Mesothelial cell of epicardium (in vitro differentiated cells): Measurements from ENCODE around the gene NQO2. TPM values are rescaled to one million over a fixed set of nuclear protein-coding genes. Genes with fewer than 3 reads are reported as not detected.

Source experiments
- DNase-seq, 2 experiments: peaks; one replicate each; pipeline ENCODE4 v3.0.0; 2021; ENCODE audit warnings: low spot score in 2 of 2; ENCODE audit not compliant: unreplicated experiment in 2 of 2
- H3K27ac Mint-ChIP-seq: 2 replicates; pipeline ENCODE4 v1.8.0; 2021; ENCODE audit warnings: mixed read lengths
- H3K27me3 Mint-ChIP-seq: 2 replicates; pipeline ENCODE4 v1.8.0; 2021; ENCODE audit warnings: low read depth, mixed read lengths
- H3K36me3 Mint-ChIP-seq: 2 replicates; pipeline ENCODE4 v1.8.0; 2021; ENCODE audit warnings: mixed read lengths
- H3K4me1 Mint-ChIP-seq: 2 replicates; pipeline ENCODE4 v1.8.0; 2021; ENCODE audit warnings: mixed read lengths
- H3K4me3 Mint-ChIP-seq: 2 replicates; pipeline ENCODE4 v1.8.0; 2021; ENCODE audit warnings: mild to moderate bottlenecking, moderate library complexity, mixed read lengths
- H3K9me3 Mint-ChIP-seq: 2 replicates; pipeline ENCODE4 v1.8.0; 2021; ENCODE audit warnings: mixed read lengths
- CTCF ChIP-seq: fragments of 200-600 bp; sonication (generic); IDR thresholded peaks from one replicate; pipeline ENCODE4 v1.5.0; 2021; ENCODE audit warnings: antibody characterized with exemption; ENCODE audit not compliant: unreplicated experiment
- total RNA-seq: library from RNA; stranded (reverse); gene quantifications from 3 replicates; pipeline ENCODE4 v1.2.1, GENCODE V29; 2021

NQO2 gene
- total RNA-seq, 1 donor from 2014 or later, result 18.7 TPM

GRCh38 chr6:2976571-2977085 is 23.1 kb upstream of the NQO2 start:
- no peaks in the 10 kb centered on the region for H3K9me3 Mint-ChIP-seq
- no peak for DNase-seq
- H3K4me3 Mint-ChIP-seq, result no peak overlapping the region
- H3K36me3 Mint-ChIP-seq, result no peaks in the 10 kb centered on the region
- no peaks in the 10 kb centered on the region for H3K27me3 Mint-ChIP-seq
- peaks cover 39% of the 10 kb centered on the region for H3K4me1 Mint-ChIP-seq
- TF ChIP-seq CTCF, result no peak
- no peak overlapping the region for H3K27ac Mint-ChIP-seq

GRCh38 chr6:2977290-2977689 is 22.4 kb upstream of the NQO2 start:
- no peak for DNase-seq
- Mint-ChIP-seq H3K27me3 (no peaks in the 10 kb centered on the region), H3K36me3 (no peaks in the 10 kb centered on the region), H3K4me3 (no peak overlapping the region), H3K27ac (no peak overlapping the region), H3K9me3 (no peaks in the 10 kb centered on the region), H3K4me1 (peaks cover 33% of the 10 kb centered on the region)
- TF ChIP-seq CTCF, result no peak

DNA sequence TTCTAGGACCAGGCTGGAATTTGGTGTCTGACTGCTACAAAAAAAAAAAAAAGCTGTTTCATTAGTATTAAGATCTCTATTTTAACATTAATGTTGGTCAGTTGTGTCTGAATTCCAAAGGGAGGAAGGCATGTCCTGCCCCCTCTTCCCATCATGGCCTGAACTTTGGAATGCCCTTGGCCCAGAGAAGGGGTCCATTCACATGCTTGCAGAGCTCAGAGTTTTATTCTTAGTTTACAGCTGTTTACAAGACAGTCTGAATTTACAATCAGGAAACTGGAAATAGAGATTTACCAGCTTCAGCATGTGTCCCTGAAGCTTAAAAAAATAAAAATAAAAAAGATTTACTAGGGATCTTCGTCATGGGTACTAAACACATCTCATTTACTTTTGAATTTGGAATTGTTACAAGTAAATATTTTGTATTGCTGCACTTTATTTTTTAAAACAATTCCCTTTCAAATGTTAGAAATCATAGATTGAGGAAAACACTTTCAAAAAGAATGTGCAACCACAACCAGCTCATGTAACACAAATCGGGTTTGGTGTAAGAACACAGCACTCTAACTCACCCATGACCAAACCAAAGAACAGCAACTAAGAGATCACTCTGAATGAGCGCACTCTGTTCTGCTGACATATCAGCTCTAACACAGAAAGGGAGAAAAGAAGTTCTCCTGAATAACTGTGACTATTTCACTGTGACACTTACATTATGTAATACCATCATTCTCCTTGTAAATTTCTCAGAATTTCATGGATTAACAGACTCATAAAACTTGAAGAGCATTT is 21.7 kb upstream of the NQO2 start:
- Mint-ChIP-seq H3K4me1 (peaks cover 28% of the 10 kb centered on the region), H3K9me3 (no peaks in the 10 kb centered on the region), H3K4me3 (no peak overlapping the region), H3K27me3 (no peaks in the 10 kb centered on the region), H3K27ac (no peak overlapping the region), H3K36me3 (no peaks in the 10 kb centered on the region)
- TF ChIP-seq CTCF, result no peak
- DNase-seq, result no peak

- Mint-ChIP-seq H3K9me3 (no peaks in the 10 kb centered on the region), H3K27me3 (no peaks in the 10 kb centered on the region), H3K27ac (no peak overlapping the region), H3K4me1 (peaks cover 29% of the 10 kb centered on the region), H3K4me3 (no peak overlapping the region), H3K36me3 (no peaks in the 10 kb centered on the region)
- DNase-seq, result no peak
- TF ChIP-seq CTCF, result no peak
Observed at GRCh38 chr6:2978923-2979322, 20.8 kb upstream of the NQO2 start.

DNA sequence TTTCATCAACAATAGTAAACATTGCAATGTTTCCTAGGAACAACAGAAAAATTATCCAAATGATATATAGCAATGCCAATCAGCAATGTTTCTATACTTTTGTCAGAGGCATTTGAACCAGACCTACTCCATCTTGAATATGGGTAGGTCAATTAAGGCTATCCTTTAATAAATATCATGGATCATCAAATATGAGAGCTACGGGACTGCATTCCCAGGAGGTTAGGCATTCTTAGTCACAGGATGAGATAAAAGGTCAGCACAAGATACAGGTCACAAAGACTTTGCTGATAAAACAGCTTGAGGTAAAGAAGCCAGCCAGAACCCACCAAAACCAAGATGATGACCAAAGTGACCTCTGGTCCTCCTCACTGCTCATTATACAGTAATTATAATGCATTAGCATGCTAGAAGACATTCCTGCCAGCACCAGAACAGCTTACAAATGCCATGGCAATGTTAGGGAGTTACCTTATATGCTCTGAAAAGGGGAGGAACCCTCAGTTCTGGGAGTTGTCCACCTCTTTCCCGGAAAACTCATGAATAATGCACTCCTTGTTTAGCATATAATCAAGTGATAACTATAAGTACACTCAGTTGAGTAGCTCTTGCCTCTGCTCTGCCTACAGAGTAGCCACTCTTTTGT is 19.8 kb upstream of the NQO2 start:
- no peak for TF ChIP-seq CTCF
- Mint-ChIP-seq H3K27me3 (no peaks in the 10 kb centered on the region), H3K36me3 (no peaks in the 10 kb centered on the region), H3K9me3 (no peaks in the 10 kb centered on the region), H3K27ac (no peak overlapping the region), H3K4me1 (peaks cover 29% of the 10 kb centered on the region), H3K4me3 (no peak overlapping the region)
- no peak for DNase-seq
